Measurements from ENCODE around the gene CBX4.

The CBX4 gene

GRCh38 chr17:79841369-79842135 is 2.3 kb upstream of the CBX4 start:
- no peak for DNase-seq (ENCODE audit: low read depth)

GRCh38 chr17:79840989-79841286 is 1.7 kb upstream of the CBX4 start:
- no peak for DNase-seq (ENCODE audit: low read depth)

DNA sequence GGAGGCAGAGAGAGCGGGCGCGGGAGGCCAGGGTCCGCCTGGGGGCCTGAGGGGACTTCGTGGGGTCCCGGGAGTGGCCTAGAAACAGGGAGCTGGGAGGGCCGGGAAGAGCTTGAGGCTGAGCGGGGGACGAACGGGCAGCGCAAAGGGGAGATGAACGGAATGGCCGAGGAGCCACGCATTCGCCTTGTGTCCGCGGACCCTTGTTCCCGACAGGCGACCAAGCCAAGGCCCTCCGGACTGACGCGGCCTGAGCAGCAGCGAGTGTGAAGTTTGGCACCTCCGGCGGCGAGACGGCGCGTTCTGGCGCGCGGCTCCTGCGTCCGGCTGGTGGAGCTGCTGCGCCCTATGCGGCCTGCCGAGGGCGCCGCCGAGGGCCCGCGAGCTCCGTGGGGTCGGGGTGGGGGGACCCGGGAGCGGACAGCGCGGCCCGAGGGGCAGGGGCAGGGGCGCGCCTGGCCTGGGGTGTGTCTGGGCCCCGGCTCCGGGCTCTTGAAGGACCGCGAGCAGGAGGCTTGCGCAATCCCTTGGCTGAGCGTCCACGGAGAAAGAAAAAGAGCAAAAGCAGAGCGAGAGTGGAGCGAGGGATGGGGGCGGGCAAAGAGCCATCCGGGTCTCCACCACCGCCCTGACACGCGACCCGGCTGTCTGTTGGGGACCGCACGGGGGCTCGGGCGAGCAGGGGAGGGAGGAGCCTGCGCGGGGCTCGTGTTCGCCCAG is 1.2 kb upstream of the CBX4 start:
- DNase-seq (ENCODE audit: low read depth) = no peak

DNA sequence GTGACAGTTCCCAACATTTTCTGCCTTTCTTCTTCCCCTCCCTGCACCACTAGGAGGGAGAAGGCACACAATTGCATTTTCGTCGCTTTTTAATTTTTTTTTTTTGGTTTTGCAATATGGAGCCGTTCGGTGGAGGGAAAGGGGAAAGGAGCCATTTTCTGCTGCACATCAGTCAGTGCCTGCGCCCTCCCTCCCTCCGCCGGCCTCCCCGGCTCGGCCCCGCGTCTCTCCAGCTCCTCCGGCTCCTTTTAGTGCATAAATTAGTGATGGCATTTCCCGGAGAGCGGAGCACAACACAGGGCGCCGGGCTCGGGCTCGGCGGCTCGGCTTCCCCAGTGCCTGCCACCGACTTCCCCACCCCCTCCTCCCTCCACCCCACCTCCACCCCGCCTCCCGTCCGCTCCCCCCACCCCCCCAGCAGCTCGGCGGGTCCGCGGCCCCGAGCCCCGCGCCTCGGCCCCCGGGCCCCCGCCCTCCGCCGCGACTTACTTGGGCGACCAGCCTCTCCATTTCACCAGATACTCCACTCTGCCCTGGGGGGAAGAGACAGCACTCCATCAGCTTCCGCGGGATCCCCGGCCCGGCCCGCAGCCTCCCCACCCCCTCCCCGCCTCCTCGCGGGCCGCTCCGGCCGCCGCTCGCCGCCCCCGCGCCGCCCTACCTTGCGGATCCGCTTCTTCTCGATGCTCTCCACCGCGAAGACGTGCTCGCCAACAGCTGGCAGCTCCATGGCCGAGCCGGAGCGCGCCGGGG is 542 bp downstream of the CBX4 start:
- DNase-seq (ENCODE audit: low read depth) = peak; percentile 36

GRCh38 chr17:79837888-79838521 is 1.2 kb downstream of the CBX4 start:
- DNase-seq (ENCODE audit: low read depth) = no peak

DNA sequence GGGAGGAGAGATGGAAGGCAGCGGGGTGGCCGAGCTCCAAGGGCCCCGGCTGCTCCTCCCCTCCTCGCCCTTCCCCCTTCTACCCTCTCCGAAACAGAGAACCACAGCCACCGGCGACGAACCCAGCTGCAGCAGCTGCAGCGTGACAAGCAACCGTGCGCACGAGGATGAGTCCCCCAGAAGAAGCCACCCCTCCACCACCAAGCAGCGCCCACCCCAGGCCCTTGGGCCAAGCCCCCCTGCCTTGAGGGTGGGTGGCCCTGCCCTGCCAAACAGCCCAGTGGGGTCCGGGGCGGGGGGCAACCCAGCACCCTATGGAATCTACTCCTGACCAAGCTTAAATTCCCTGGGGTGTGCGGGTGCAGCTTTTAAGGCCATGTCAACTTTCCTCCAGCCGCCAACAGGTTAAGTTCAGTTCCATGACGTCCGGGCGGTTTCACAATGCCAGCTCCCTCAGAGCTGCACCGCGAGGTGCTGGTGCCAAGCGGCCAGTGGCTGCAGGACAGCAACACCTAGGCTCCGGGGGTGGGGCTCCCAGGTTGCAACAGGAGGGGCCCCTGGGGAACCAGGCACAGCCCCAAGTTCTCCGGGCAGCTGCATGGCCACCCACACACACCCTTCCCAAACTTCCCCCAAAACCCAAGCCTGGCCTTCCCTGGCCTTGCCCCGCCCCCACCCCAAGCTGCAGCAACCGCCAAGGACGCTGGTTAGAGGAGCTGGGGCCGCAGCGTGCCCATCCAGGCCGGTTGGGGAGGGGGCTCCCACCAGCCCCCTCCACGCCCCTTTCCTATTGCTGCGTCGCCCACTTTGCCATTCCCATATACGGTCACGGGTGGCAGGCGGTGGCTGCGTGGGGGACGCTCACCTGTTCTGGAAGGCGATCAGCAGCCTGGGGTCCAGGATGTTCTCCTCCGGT is 2.0 kb downstream of the CBX4 start:
- DNase-seq (ENCODE audit: low read depth) = no peak

DNA sequence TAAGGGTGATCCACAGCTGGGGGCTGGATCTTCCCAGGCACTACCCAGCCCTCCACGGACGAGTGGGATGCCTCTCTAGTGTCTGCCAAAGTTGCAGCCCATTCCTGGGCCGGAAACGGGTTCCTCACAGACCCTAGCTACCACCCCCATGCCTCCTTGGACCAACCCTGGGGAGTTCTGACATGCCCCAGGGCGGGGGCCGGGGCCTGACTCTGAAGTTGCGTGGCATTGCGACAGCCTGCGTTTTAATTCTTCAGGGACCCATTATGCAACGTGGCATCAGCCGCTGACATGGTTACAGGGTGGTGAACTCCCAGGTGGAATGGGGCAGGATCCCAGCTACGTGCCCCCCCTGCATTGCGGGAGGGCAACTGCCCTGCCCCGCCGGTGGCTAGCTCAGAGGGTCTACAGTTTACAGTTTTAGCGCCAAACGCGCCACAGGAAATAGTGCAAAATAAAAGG is 2.7 kb downstream of the CBX4 start:
- no peak for DNase-seq (ENCODE audit: low read depth)

DNA sequence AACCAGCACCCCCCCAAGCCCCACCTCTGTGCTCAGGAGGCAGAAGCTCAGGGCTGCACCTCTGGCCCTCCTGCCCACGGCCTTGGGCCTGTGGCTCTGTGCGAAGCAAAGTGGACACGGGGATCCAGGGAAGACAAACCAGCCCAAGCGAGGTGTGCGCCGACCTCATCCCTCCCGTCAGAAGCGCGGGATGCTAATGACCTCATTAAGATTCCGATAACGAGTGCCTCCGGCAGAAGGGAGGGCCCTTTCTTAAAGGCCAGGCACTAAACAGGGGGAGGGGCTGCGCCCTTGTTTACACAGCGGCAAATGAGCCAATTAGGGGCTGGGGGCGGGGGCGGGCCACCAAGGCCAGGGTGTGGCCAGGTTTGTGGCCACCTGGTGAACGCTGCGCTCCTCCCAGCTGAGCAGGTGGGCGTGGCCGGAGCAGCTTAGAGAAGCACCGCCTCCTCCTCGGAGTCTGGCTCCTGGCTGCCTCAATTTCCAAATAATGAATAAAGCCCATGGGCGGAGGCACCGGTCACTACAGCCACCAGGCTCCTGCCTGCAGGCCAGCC is 3.2 kb downstream of the CBX4 start:
- DNase-seq (ENCODE audit: low read depth) = no peak

GRCh38 chr17:79835470-79835899 is 3.8 kb downstream of the CBX4 start:
- DNase-seq (ENCODE audit: low read depth) = no peak

DNA sequence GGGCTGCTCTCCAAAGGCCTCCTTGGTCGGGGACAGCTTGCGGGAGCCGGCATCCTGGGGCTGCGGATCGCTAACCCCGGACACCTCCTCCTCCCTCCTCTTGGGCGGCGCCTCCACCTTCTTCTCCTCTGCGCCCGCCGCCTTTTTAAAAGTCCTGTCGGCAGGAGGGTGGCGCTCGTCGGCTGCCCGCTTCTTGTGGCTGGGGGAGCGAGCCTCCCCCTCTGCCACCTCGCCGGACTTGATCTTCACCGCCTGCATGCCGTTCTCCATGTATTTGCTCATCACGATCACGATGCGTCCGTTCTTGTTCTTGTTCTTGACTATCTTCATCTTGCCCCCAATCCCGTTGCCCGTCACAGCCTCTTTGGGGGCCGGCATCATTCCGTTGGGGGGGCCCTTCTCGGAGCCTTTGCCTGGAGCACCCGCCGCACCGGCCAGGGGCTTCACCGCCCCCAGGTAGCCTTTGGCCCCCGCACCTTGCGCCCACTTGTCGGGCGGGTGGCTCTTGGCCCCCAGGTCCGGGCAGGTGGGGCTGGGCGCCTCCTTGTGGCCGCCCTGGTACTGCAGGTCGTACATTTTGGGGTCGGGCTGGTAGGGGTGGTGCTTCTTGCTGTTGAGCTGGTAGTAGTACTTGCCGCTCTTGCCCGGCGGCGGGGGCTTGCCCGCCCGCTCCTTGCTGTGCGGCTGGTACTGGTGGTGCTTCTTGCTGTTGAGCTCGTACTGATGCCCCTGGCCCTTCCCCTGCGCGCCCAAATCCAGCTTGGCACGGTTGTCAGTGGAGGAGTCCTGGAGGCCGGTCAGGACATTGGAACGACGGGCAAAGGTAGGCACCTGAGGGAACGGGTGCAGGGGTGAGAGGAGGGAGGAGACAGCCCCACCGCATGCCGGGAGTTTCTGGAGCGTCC is 4.4 kb downstream of the CBX4 start:
- no peak for DNase-seq (ENCODE audit: low read depth)

DNA sequence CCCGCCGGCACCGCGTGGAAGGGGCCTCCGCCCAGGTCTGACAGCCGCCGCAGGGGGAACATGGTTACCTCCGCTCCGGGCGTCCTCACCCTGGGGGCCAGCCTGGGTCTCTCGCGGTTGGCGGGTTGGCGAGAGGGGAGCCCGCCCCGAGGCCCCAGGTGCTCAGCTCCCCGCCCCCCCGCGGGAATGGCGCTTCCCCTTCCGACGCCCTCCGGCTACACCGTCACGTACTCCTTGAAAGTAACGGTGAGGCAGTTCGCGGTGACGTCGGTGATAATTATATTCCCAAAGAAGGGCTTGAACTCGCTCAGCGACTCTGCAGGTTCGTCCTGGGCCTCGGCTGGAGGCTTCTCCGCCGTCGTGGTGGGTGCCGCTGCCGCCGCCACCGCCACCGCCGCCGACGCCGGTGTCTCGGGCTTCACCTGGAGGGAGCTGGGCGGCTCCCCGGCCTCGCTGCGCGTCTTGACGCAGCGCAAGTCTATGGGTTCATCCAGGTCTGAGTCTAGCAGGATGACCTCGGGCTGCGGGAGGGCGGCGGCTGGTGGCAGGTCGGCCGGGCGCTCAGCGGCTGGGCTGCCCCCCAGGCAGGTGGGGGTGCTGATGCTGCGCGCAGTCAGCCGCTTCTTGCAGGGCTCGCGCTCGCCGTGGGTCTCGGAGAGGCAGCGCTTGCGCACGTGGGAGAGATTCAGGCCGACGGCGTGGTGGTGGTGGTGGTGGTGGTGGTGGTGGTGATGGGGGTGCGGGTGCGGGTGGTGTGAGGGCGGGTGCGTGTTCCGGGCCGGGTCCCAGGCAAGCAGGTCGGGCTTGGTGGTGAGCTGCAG is 5.3 kb downstream of the CBX4 start:
- DNase-seq (ENCODE audit: low read depth) = no peak

DNA sequence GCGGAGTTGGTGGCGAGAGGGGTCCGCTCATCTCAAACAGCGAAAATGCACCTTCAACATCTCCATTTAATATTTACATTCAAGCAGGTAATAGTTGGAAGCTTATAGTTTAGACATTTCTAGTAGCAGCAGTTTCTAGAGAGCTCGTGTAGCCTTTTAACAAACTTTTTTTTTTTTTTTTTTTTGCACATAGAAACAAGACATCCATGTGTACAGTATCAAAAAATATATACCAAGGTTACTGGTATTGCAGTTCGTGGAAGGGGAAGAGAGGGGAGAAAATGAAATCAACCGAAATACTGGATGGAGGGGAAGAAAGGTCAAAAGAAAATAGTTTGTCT is 6.2 kb downstream of the CBX4 start:
- no peak for DNase-seq (ENCODE audit: low read depth)

GRCh38 chr17:79832218-79833109 is 6.8 kb downstream of the CBX4 start:
- no peak for DNase-seq (ENCODE audit: low read depth)

DNA sequence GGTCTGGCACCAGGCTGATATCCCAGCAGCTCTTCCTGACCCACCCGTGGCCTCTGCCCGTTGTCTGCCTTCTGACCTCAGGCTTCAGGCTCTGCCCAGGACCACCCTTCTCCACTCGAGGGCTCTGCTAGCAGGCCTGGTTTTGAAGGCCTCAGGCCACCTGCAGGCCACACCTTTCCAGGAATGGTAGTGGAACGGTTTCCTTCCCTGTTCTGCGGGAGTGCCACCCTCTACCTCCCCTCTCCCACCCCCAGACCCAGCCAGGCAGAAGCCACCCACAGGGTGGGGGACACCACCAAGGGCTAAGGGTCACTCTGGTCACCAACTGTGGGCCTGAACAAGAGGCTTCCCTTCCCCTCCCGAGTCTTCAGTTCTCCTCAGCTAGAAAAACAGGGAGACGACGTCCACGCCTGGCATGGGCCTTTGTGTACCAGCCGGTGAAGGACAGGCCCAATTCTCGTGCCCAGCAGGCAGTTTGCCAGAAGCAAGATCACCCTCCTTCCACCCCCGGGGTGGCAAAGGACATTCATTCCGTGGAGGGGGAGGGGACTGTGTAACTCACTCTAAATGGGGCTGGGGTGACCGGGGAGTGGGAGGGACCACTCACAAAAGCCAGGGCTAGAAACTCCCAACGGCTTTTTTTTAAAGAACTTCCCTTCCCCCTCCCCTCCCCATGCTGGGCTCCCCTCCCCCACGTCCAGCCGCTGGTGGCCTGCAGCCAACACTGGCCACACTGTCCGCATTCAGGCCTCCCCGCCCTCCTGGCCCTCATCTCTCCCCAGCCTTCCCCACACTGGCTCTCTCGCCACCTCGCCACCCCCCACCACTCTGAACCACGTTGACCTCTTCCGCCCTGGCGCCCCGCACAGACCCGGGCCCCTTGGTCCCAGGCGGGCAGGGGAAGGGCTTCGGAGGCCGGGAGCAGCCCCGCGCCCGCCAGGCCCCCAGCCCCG is 7.7 kb downstream of the CBX4 start:
- DNase-seq (ENCODE audit: low read depth) = no peak

DNA sequence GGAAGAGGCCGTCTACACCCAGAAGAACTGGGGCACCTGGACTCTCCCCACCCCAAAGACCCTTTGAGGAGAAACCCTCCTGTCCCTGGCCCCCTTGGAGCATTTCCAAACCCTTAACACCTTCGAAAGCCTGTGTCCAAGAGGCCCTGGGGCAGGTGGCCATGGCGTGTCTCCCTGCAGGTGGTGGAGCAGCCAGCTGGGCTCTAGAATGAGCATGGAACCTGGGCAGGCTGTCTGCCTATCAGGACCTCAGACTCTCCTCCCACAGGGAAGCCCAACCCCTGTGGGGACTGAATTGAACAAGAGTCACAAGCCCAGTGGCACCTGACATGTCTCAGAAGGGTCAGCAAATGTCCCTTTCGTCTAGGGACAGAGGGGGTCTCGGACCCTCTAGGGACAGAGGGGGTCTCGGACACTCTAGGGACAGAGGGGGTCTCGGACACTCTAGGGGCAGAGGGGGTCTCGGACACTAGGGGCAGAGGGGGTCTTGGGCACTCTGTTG is 8.4 kb downstream of the CBX4 start:
- no peak for DNase-seq (ENCODE audit: low read depth)

DNA sequence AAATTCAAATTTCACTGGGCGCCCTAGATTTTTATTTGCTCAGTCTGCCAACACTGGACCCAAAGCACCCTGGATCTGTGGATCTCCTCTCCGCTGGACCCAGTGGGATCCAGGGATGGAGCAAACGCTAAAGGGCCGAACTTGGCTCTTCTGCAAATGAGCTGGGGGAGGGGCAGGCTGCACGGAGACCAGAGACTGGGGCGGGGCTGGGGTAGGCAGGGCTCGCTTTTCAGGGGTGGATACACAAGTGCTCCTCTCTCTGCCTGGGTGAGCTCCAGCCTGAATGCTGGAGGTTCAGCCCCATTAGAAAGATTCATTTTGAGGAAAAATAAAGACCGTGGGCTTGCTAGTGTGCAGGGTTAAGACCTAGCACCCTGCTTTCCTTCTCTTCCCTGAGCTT is 8.9 kb downstream of the CBX4 start:
- no peak for DNase-seq (ENCODE audit: low read depth)

DNA sequence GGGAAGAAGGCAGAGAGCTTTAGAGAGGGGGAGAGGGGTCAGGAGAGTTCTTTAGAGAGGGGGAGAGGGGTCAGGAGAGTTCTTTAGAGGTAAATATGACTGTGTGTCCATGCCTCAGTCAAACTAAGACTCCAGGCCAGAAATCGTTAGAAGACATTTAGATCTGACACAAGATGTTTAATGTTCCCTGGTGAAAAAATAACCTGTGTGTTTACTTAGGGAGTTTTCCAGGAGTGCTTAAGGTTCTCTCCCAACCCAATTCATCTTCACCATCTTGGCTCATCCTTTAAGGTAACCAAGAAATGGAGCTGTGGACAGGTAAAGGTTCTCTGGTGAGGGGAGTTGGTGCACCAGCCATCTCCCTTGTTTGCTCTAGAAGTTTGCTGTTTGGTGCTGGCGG is 9.8 kb downstream of the CBX4 start:
- no peak for DNase-seq (ENCODE audit: low read depth)
